ENCODE measurements around the gene MAMLD1. TPM values are rescaled to one million over a fixed set of nuclear protein-coding genes. Genes with fewer than 3 reads are reported as not detected.
A peak's percentile ranks its signal among the peaks of the same experiment; 100 is the strongest.

MAMLD1 gene
- total RNA-seq, 1 donor from 2014 or later, result 0.26 TPM

DNA sequence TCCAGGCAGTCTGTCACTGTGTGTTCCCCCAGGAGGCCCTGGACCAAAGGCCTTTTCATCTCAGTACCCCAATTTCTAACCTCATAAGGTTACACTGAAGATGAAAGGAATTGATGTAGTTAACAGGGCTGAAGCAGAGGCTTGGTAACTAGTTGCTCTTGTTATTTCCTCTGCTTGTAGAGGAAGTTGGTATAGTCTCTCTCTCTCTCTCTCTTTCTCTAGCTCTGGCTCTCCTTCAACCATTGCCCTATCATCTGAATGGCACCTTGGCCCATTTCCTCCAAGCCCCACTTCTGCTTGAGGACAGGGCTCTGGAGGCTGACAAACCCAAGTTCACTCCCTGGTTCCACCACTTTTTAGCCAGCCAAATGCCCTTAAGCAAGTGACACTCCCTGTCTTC lies 96.1 kb downstream of the MAMLD1 start:
- DNase-seq (ENCODE audit: low read depth in 2 of 2), result no peak

DNA sequence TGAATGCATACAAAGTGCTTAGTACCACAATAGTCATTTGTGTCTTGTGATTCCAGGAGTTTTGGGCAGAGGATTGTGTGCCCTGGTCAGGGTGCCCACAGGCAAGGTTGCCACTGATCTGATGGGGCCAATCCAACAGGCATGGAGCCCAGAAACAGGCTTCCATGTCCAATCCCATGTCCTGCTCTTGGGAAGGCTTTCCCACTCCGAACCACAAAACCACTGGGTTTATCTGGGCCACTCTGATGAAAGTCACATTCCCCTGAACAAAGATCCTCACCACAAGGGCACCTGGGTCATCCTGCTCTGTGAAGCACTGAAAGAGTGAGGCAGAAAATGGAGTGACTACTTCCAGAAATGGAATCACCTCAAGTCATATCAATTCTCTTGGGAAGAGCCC lies 96.9 kb downstream of the MAMLD1 start:
- DNase-seq (ENCODE audit: low read depth in 2 of 2), result no peak

DNA sequence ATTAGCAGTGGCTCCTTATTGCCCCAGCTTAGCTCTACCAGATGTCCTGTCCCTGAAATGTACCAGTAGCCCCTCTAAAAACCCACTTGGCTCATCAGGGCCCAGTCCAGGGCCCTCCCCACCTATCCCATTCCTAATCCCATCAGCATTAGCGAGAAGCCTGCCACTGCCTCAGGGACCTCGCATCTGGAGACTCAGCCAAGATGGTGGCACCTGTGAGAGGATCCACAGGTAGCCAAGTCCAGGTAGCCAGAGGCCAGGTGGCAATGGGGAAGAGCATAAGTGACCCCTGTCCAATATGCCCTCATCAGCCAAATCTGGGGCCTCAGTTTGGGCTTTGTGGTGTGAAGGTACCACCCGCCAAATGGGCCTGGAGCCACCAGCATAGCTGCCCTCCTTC lies 97.7 kb downstream of the MAMLD1 start:
- DNase-seq (ENCODE audit: low read depth in 2 of 2), result no peak

DNA sequence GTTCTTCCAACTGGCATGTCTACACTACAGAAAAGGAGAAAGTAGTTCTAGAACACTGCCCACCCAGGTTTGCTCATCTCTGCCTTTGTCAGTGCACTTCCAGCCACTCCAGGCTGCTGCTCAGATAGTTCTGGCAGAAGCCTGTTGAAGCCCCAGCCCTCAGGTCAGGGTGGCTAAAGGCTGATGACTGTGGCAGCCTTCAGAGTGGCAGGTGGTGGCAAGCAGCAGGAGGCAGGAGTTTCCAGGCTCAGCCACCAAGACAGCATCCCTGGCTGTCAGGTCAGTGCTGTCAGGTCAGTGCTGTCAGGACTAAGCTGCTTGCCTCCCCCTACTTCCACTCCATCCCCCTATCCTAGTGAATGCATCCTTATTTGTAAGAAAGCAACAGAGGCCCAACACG lies 100.4 kb downstream of the MAMLD1 start:
- no peak for DNase-seq (ENCODE audit: low read depth in 2 of 2)

DNA sequence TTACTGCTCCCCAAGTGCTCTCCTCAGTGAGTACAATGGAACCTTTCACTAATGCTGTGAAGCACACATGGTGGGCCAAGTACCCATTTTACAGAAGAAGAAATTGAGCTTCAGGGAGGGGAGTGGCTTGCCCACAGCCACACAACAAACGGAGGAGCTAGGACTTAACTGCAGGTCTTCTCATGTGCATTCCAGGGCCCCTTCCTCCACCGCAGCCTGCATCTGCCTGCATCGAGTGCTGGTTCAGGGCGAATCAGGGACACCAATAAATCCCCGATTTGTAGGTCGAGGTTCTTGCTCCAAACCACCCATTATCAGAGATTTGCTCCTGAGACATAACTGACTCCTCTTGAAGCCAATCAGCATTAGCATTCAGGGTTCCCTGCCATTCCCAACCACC lies 100.9 kb downstream of the MAMLD1 start:
- DNase-seq (ENCODE audit: low read depth in 2 of 2), result no peak

DNA sequence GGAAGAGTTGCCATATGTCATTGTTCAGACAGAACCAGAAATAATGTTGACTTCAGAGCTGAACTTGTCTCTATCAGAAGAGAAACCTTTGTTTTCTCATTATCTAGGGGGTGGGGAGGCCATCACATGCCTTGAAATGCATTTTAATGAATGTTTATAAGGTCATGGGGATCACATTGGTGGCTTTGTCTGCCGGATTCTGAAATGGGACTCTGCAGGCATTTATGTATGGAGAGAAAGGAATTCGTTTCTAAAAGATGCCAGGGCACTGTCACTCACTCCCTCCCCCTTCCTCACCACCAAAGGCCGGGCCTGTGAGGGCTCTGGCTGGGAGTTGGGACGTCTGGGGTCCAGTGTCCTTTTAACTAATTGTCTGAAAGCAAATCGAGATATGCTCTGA lies 102.2 kb downstream of the MAMLD1 start:
- no peak for DNase-seq (ENCODE audit: low read depth in 2 of 2)

DNA sequence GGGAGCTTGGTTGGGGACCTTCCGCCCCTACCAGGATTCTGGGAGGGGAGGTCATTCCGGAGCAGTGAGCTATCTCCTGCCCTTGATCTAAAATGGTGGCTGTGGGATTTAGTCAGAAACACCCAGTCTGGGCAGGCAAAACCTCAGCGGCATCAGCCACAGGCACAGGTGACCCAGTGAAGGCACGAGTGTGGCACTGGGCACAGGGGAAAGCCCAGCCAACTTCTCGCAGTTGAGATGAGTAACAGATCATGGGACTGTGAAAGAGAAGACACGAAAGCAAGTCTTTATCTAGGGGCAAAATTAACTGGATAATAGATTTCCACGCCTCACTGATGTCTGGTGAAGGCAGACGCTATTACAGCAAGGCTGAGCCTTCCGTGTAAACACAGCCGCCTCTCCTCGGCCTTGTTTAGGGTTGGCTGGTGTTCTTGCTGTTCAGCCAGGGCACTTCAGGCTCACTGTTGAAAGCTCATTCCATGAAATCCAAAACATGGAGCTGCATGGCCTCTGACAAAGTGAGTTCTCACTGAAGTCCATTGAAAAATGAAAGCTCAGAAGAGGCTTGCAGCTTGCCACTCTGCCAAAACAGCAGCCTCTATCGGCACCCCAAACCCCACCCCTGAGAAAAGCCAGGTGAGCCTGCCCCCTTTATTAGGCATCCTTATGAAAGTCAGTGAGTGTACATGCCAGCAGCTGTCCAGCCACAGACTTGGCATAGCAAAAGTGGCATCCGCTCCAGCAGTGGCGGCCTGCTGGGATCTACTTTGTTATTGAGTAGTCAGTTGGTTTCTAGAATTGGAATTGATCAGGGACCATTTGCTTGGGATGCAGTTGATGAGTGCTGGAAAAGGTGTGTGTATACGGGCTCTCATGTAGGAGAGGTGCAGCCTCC lies 103.0 kb downstream of the MAMLD1 start:
- no peak for DNase-seq (ENCODE audit: low read depth in 2 of 2)

DNA sequence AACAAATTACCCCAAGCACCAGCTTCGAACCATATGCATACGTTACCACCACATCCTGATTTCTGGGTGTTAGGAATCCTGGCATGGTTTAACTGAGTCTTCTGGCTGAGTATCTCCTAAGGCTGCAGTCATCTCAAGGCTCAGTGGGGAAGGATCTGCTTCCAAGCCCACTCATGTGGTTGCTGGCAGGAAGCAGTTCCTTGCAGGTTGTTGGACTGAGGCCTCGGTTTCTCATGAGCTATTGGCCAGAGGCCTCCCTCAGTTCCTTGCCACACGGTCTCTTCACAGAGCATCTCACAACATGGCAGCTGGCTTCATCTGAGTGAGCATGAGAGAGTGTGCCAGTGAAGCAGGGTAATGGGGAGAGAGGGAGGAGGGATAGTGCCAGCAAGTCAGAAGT lies 109.2 kb downstream of the MAMLD1 start:
- DNase-seq (ENCODE audit: low read depth in 2 of 2), result no peak

DNA sequence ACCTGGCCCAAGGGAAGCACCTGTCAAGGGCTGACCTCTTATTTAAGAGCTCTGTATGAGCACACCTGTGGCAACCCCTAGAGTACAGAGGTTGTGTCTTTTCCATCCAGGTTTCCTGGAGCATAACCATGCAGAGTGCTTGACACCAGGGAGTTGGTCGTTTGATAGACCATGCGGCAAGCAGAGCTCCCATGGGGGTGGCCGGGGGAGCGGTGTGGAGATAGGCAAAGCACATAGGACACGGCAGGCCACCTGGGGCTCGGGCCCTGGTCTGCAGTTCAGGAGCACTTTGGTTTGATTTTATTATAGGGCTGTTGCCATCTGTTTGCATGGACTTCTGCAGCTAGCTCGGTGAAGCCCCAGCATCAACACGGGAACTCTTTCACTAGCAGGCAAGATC lies 110.3 kb downstream of the MAMLD1 start:
- no peak for DNase-seq (ENCODE audit: low read depth in 2 of 2)

DNA sequence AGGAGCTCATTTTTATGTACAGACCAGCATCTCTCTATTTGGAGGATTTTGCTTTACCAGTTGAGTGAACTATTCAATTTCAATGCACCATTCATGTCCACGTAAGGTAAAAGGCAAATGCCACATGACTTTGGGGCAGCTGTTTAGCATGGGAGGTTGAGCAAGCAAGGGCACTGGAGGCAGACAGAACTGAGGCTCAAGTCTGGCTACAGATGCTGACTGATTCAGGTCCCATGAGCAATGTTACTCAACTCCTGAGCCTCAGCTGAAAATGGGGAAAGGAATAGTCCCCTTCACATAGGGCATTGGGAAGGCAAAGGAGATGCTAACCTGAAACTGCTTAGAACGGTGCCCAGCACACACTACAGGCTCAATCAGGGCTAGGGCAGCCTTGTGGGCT lies 112.3 kb downstream of the MAMLD1 start:
- DNase-seq (ENCODE audit: low read depth in 2 of 2), result no peak

DNA sequence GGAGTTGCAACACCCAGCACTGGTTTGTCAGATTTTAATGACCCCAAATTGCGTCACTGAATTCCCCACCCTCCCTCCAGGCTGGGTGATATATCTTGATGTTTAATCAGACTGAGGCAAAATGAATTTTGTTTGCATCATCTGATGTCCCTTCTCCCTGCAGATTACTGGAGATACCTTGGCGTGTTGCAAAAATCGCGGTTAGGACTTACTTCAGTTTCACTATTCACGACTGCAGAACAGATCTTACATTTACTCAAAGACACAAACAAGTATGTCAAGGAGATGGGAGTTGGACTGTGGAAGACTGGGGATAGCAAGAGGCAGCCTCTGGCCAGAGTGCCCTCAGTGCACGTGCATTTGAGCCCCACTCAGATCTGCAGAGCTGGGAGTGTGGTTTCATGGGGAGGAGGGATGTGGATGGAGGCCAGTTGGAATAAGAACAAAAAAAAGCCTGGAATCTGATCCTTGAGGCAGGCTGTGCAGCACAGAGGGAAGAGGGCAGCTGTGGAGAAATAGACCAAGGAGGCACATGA lies 113.1 kb downstream of the MAMLD1 start:
- no peak for DNase-seq (ENCODE audit: low read depth in 2 of 2)

DNA sequence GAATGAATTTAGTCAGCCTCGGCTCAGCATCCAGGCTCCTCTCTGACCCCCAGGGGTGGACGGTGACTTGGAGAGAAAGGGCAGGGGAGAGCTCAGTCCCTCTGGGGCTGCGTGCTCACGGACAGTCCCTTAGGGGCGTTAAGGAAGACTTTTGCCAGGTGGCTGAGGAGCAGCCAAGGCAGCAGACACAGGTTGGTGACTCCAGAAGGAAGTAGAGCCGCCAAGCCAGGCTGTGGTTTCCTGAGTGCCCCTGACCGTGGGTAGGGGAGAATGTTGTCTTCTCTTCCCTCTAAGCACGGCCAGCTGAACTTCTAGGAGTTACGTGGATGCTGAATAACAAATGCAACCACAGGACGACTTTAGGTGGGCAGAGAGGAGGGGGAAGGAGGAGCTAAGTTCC lies 114.3 kb downstream of the MAMLD1 start:
- DNase-seq (ENCODE audit: low read depth in 2 of 2), result no peak

DNA sequence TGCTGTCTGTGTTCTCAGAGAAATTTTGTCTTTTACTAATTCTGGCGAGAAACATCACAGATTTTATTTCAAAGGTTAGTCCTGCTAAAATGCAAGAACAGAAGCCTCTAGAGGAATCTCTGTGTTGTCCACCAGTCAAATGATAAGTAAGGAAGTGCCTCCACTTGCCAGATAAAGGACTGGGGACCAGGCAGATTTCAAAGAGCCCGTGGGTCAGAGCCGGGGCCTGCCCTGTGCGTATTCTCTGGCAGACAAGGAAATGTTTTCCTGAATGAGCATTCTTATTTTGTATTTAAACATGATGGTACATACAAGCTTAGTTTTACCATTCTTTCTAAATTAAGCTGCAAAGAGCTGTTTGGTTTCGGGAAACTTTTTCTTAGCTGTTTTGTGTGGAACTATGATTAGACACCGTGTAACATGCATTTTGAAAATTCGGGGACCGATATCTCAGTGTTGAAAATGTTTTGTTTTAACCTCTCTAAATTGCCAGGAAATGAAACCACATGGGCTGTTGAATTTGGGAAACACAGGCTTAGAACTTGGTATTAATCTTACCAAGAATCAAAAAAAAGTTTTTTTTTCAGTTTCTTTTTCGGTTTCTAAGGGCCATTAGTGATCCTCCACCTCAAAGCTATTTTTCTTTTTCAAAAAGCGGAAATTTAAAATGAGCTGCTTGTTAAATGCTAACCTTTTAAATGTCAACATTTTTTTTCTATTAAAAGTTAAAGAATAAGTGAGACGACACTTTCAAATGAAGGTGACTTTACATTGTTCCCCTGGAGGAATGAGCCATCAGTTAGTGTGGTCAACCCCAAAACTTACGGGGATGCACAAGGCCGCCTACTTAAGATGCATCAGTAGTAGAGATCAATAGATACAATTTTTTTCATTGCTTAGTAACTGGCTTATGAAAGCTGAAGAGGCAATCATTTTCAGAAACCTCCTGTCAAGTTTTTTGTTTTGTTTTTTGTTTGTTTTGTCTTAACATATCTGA lies 115.7 kb downstream of the MAMLD1 start:
- no peak for DNase-seq (ENCODE audit: low read depth in 2 of 2)

DNA sequence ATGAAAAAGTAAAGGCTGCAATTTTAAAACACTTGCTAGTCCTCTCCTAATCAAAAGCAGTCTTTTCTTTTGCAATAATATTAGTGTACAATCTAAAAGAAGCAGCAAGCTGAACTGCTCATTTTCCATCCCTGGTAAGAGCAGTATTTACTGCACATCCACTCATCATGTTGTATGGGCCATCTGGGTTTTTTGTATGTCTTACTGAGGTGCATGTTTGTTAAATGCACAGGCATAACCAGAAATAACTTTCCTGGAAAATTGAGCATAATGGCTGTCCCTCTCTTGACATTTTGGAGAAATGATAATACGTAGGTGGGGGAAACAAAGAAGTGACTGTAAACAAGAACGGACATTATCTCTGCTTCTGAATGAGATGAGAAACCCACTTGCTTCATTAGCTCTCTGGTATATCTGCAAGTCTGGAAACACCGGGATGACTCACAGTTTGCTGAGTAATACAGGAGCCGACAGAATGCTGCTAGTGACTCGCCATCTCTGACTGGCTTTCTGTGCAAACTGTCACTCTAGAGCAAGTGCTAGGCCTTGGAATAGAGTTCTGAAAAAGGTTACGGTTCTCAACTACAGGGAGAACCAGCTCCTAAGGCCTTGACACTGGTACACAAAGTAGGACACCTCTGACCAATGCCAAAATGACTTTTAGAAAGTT lies 119.6 kb downstream of the MAMLD1 start:
- DNase-seq (ENCODE audit: low read depth in 2 of 2), result peak; percentile 11 to 66

DNA sequence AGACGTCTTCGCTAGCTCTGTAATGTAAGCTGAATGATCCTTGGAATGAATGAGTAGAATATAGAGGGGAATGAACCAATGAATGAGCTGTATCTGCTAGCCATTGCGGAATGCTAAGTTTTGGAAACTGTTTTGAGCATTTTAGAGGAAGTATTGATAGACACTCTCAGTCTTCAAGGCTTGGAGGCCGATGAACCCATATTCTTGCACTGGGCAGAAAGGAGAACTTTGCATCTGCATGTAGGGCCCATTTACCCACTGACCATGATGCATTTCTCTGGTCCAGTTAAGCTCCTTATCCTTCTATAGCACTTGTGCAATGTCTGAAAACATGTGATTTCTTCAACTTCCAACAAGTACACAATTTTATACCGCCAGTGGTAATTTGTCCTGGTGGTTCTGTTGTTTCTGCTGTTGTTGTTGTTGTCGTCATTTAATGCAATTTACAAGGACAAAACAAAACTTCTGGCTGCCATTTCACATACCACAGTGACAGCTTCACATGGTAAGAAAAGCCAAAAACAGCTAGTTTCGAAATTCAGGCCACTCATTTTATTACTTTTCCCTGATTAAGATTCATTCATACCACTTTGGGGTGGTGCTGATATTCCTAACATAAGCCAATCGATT lies 120.4 kb downstream of the MAMLD1 start:
- DNase-seq (ENCODE audit: low read depth in 2 of 2), result no peak

DNA sequence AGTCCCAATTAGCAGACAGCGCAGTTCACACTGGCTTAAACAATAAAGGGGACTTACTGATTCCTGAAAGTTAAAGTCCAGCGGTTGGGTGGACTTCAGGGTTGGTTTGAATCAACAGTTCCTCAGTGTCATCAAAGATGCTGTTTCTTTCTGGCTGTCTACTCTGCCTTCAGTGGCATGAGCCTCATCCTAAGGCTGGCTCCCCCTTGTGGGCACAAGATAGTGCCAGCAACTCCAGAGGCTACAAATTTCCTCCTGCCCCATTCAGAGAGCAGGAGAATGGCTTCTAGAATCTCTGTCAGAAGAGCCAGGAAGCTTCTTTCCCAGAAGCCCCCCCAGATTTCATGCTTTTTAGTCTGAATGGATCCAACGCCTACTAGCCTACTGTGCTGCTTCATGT lies 122.9 kb downstream of the MAMLD1 start:
- DNase-seq (ENCODE audit: low read depth in 2 of 2), result peak; percentile 33 to 59

DNA sequence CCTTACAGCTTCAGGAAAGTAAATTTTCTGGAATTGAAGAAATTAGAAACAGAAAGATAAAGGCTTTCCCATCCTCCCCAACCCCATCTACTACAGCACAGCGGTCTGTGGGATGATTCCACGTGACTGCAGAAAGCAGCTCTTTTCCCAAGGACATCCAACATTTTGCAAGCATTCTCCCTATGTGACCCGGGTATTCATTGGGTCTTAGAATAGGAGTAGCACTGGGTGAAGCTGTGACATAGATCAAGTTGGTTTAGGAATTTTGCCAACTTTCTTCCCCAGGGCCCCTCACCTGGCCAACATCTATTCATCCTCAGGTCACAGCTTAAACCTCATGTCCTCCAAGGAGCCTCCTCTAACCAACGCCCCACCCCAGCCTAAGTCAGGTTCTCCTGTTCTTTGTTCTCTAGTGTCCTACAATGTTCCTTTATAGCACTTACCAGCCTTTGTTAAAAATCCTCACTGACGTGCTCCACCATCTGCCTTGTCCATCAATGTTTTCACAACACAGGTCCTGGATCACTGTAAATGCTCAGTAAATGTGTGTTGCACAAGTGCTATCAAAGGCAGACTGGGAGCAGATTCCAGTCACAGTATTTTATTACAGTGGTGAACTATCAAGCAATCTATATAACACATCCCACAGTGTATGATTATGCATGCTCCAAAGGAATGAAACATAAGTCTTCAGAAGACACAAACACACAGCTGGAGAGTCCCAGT lies 124.4 kb downstream of the MAMLD1 start:
- DNase-seq (ENCODE audit: low read depth in 2 of 2), result no peak

DNA sequence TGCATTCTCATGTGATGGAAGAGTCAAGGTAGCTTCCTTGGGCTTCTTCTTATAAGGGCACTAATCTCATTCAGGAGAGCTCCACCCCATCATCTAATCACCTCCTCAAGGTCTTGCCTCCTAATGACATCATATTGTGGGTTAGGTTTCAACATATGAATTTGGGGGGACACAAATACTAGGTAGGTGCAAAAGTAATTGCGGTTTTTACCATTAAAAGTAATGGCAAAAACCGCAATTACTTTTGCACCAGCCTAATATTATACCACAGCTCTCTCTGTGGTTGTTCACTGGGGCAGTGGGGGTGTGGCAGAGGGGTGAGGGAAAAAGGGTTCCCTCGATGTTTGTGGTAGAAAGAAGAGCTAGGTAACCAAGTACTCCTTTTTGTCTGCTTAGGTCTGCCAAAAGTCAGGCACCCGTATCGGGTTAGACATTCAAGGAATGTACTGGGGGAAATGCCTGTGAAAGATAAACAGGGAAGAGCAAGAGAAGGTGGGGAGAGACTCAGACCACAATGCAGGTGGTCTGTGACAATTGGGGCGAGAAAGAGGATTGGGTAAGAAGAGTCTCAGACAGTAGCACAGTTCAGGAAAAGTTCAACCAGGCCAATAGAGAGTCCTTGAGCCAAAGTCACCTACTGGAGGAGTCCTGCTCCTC lies 126.4 kb downstream of the MAMLD1 start:
- DNase-seq (ENCODE audit: low read depth in 2 of 2), result no peak

DNA sequence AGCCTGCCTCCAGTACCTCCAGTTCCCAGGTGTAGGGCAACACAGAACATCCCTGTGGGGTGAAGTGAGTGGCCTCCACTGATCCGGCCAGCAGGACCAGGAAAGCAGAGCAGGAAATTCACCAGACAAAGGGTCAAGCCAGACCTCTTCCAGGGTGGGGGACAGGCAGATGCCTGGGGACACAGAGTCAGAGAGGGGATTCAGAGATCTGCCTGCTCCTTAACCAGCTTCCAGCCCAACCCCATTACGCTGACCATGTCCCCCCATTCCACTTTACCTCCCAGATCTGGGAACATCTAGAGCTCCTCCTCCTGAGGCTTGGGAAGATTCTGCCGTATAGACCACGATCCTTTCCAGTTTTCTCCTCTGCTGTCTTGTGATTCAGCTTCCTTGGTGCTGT lies 132.4 kb downstream of the MAMLD1 start:
- DNase-seq (ENCODE audit: low read depth in 2 of 2), result no peak

DNA sequence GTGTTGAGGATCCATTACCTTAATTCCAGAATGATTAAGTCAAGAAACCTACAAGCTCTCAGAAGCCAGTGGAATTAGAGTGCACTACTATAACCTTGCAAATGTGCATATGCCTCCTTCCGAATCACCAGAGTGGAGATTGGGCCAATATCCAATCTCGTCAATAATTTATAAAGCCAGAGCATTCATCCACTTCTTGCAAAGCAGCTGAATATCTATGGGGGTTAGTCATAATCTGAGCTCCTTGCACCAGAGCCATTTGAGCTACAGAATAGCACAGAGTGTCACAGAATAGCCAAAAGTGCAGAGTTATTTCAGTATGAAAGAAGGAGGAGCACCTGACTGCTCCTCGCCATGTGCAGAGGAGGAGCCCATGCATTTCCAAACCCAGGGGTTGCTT lies 136.1 kb downstream of the MAMLD1 start:
- DNase-seq (ENCODE audit: low read depth in 2 of 2), result no peak

Measured in dermis microvascular lymphatic vessel endothelial cell (primary cell).